Large intestine (tissue), 3 donors: ENCODE measurements around the gene LRP1-AS. TPM values are rescaled to one million over a fixed set of nuclear protein-coding genes. Genes with fewer than 3 reads are reported as not detected.
A peak's percentile ranks its signal among the peaks of the same experiment; 100 is the strongest.
"Not testable (repeated sequence)": the region's sequence is repeated elsewhere in the genome, so short reads cannot be mapped to it uniquely, and the experiment has no call there.

ENCODE experiments used
- DNase-seq, 2 donors: peaks; one replicate each; pipeline versions ENCODE4 v3.0.0 to v3.0.0-alpha.2; 2013
- H3K27ac ChIP-seq: one replicate; pipeline ENCODE4 v1.5.1; 2013; ENCODE audit warnings: low read length
- H3K27me3 ChIP-seq: 2 replicates; pipeline ENCODE4 v1.6.1; 2013; ENCODE audit warnings: low read length; ENCODE audit not compliant: control insufficient read depth, insufficient read depth
- H3K36me3 ChIP-seq: 2 replicates; pipeline ENCODE4 v1.6.1; 2013; ENCODE audit warnings: low read length; ENCODE audit not compliant: control insufficient read depth, insufficient read depth
- H3K4me1 ChIP-seq: one replicate; pipeline ENCODE4 v1.6.1; 2013; ENCODE audit warnings: low read length; ENCODE audit not compliant: control insufficient read depth, insufficient read depth
- H3K4me3 ChIP-seq: one replicate; pipeline ENCODE4 v1.5.1; 2013; ENCODE audit warnings: low read length
- H3K9me3 ChIP-seq: one replicate; pipeline ENCODE4 v1.6.1; 2013; ENCODE audit warnings: mild to moderate bottlenecking, low read depth, low read length, moderate library complexity; ENCODE audit not compliant: control insufficient read depth
- WGBS: methylation state at CpG from one replicate; pipeline ENCODE4 v1.1.5; 2013; ENCODE audit warnings: low lambda C conversion rate; ENCODE audit not compliant: insufficient coverage; 5-methylcytosine and 5-hydroxymethylcytosine counted together
- polyA plus RNA-seq: library from polyadenylated mRNA; unstranded; fragments of 120-200 nt; gene quantifications from one replicate; pipeline ENCODE4 v1.2.1, GENCODE V29; 2013

LRP1-AS gene
- polyA plus RNA-seq, 1 donor: 1.7 TPM

DNA sequence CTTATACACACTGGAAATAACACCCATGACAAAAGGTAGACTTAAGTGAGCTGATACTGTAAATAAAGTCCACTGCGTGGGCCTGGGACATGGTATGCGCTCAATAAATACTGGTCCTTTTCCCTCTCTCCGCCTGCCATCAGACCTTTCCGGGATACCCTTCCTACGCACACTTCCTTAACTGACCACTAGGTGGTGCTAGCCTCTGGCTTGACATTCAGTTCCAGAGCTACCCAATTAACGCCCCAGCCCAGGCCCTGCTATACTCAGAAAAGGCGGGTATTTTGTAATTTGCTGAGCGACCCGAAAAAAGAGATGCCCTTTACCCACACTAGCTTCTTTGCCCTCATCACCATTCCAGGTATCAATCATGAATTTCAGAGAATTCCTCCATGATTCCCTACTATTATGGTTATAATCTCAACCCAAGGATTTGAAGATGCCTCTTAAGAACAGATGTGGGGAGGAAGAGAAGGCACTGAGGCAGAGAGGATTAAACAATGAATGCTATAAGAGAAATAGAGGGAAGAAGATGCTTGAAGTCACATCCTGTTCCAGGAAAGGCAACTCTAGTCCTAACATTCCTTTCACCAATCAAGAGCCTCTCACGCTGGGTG lies 23.1 kb downstream of the LRP1-AS start:
- DNase-seq: peak; percentile 54 to 63
- H3K27me3 ChIP-seq: no peaks in the 10 kb centered on the region
- peaks cover 13% of the 10 kb centered on the region for H3K4me1 ChIP-seq
- H3K4me3 ChIP-seq: no peak overlapping the region
- no CpG with 5 or more reads among the region's 10 CpGs for WGBS
- no peaks in the 10 kb centered on the region for H3K9me3 ChIP-seq
- no peaks in the 10 kb centered on the region for H3K36me3 ChIP-seq
- H3K27ac ChIP-seq: no peak overlapping the region

DNA sequence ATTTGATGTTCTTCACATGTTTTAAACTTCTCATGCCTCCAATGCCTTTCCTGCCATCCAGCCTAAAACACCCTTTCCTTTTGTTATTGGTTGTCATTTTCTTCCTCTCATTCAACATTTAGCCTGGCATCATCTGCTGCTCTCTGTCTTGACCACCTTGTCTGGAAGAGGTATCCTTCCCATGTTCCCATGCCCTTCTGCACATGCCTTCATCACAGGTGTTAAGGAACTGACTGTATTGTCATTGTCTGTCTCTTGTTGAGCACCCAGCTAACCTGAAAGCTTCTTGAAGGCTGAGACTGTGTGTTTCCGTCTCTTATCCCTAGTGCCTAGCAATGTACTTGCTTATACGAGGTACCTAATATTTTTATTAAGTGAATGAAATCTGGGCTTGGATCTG lies 23.6 kb downstream of the LRP1-AS start:
- Histone ChIP-seq H3K9me3 (no peaks in the 10 kb centered on the region), H3K4me1 (peaks cover 13% of the 10 kb centered on the region), H3K27ac (no peak overlapping the region), H3K27me3 (no peaks in the 10 kb centered on the region), H3K4me3 (no peak overlapping the region), H3K36me3 (no peaks in the 10 kb centered on the region)
- WGBS: 69% methylated on average over 2 of the region's 2 CpGs
- no peak for DNase-seq

GRCh38 chr12:57120718-57121117 lies 26.7 kb downstream of the LRP1-AS start:
- H3K27ac ChIP-seq, H3K4me1 ChIP-seq, H3K4me3 ChIP-seq, H3K27me3 ChIP-seq, DNase-seq, H3K9me3 ChIP-seq, H3K36me3 ChIP-seq: not testable (repeated sequence)
- WGBS: no CpG with 5 or more reads among the region's 11 CpGs

DNA sequence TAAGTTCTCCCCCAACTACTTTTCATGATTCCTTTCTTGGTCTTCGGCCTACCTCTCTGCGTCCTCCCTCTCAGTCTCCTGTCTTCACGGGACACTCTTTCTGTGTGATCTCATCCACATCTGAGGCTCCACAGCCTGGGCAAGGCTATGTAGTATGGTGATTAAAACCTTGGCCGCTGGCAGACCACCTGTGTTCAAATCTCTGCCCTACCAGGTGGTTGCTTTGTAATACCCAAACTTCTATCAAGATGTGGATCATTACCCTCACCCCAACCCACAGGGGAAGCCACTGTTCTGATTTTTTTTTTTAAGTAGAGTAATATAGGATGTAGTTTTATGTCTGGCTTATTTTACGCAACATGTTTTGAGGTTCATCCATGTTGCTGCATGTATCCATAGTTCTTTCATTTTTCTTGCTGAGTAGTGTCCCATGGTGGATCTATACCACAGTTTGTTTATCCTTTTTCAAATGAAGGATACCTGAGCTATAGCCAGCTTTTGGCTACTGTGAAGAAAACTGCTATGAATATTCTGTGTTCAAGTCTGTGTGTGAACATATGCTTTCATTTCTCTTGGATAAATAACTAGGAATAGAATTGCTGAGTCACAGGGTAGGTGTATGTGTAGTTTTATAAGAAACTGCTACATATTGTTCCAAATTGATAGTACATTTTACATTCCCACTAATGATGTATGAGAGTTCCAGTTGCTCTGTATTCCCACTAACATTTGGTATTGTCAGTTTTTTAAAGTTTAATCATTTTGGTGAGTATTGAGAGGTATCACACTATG lies 27.9 kb downstream of the LRP1-AS start:
- no peak for DNase-seq
- no peak overlapping the region for H3K27ac ChIP-seq
- no peaks in the 10 kb centered on the region for H3K36me3 ChIP-seq
- no peak overlapping the region for H3K4me3 ChIP-seq
- H3K9me3 ChIP-seq: no peaks in the 10 kb centered on the region
- H3K4me1 ChIP-seq: no peaks in the 10 kb centered on the region
- WGBS: 87% methylated on average over 3 of the region's 5 CpGs
- H3K27me3 ChIP-seq: no peaks in the 10 kb centered on the region

- DNase-seq: no peak
- Histone ChIP-seq H3K4me1 (no peaks in the 10 kb centered on the region), H3K36me3 (no peaks in the 10 kb centered on the region), H3K9me3 (no peaks in the 10 kb centered on the region), H3K4me3 (no peak overlapping the region), H3K27ac (no peak overlapping the region), H3K27me3 (no peaks in the 10 kb centered on the region)
- WGBS: no CpG with 5 or more reads among the region's 1 CpG
Observed at GRCh38 chr12:57118711-57119271, 28.6 kb downstream of the LRP1-AS start.

DNA sequence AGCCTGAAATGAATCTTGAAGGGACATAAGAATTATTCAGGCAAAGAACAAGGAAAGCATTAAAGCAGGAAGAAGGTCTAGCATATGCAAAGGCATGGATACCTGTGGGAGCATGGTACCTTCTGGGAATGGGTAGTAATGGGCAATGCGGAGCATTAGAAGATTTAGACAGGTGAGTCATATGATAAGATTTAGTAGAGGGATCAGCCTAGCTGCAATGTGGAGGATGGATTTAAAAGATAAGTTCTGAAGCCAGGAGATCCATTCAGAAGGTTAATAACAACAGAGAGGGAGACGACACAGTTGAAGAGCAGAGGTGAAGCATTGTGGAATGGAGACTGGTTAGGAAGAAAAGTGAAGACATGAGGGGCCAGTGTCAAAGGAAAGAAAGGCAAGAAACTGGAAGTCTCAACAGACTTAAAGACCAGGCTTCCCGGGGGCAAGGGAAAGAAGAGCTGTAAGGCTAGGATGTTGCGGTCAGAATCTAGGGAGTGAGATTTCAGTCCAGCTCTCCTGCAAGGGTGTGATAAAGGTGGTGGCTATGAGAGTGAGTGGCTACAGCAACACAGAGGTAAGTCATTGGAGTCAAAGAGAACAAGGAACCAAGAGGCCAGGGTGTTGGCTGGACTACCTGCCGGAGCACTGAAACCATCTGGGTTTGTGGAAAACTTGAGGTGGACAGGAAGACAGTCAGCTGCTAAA lies 30.7 kb downstream of the LRP1-AS start:
- 57% methylated on average over 1 of the region's 5 CpGs for WGBS
- no peak for DNase-seq
- Histone ChIP-seq H3K4me1 (peaks cover 14% of the 10 kb centered on the region), H3K27me3 (no peaks in the 10 kb centered on the region), H3K27ac (no peak overlapping the region), H3K4me3 (no peak overlapping the region), H3K9me3 (no peaks in the 10 kb centered on the region), H3K36me3 (no peaks in the 10 kb centered on the region)

DNA sequence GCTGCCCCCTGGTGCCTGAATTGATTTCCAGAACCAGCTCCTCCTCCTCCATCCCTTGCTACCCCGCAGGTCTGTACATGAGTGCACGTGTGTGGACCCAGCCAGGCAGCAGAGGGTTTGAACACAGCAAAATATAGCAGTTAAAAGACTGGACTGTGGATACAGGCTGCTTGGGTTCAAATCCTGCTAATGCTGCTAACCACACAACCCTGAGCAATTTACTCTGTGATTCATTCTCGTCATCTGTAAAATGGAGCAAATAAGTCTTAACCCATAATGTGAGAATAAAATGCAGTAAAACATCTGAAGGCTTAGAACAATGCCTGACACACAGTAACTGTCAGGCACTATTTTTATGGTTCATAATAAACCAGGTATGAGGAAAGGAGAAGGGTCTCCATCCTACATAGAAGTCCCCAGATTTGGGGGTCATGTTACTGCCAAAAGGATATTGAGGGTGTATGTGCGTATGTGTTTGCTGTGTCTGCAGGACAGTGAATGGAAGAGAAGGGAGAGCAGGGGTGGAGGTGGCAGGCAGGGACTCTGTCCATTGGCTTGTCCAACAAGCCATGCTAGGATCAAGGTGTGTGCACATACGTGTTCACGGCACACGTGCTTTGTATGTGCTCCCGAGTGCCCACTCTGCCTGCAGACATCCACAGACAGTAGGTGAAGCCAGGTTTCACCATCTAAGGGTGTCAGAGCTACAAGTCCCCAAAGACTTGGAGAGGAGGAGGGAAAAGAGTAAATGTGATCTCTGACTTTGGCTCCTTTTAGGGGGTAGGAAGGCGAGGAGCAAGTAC lies 34.7 kb downstream of the LRP1-AS start:
- Histone ChIP-seq H3K27me3 (no peaks in the 10 kb centered on the region), H3K36me3 (peaks cover 7% of the 10 kb centered on the region), H3K27ac (peak overlapping the region; percentile 95), H3K9me3 (no peaks in the 10 kb centered on the region), H3K4me3 (peak overlapping the region; percentile 86), H3K4me1 (peaks cover 27% of the 10 kb centered on the region)
- no peak for DNase-seq
- WGBS: no CpG with 5 or more reads among the region's 9 CpGs

DNA sequence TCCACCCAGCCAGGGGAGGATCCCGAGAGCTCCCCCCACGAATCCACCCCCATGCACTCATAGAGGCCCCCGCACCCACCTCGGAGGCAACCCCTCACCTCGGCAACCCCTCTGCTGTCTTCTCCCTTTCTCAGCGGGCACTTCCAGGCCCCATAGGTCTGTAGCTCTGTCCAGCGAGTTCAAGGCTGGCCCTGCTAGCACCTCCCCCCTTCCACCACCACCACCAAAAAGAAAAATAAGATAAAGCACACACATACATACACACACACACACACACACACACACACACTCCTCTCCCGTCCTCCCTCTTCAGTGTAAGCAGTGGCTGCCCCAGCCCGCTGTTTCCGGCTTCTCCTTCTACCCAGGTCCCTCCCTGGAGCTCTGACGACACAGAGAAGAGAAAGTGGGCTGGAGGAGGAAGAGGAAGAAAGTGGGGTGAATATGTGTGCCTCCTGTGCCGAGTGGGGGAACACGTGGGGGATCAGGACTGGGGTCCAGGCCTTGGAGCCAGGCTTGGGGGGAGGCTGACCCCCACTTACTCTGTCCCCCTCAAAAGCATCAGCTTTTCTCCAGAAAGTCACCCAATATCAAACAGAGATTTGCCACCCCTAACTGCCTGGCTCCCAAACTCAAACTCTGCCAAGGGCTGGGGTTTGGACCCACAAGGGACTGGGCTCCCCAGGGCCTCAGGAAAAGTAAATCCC lies 36.2 kb downstream of the LRP1-AS start, which contains the start of gene STAT6:
Gene STAT6 (minus strand): TSS at position 332 of the 704 bp plus-strand sequence. CDS start 3,084 bp downstream, outside the sequence.
- peaks cover 27% of the 10 kb centered on the region for H3K4me1 ChIP-seq
- H3K4me3 ChIP-seq: peak within 1 kb of the TSS; percentile 86
- no peaks in the 10 kb centered on the region for H3K27me3 ChIP-seq
- DNase-seq: peak; percentile 88 to 94
- peak within 1 kb of the TSS; percentile 95 for H3K27ac ChIP-seq
- no CpG with 5 or more reads among the region's 13 CpGs for WGBS
- peaks cover 19% of the 10 kb centered on the region for H3K36me3 ChIP-seq
- H3K9me3 ChIP-seq: no peaks in the 10 kb centered on the region

GRCh38 chr12:57110104-57111030 lies 37.1 kb downstream of the LRP1-AS start:
- peaks cover 27% of the 10 kb centered on the region for H3K36me3 ChIP-seq
- no peaks in the 10 kb centered on the region for H3K27me3 ChIP-seq
- peaks cover 27% of the 10 kb centered on the region for H3K4me1 ChIP-seq
- DNase-seq: peak in 1 of 2 donors; percentile 72
- no peaks in the 10 kb centered on the region for H3K9me3 ChIP-seq
- no CpG with 5 or more reads among the region's 28 CpGs for WGBS
- peak overlapping the region; percentile 86 for H3K4me3 ChIP-seq
- H3K27ac ChIP-seq: peak overlapping the region; percentile 95
